Measurements from ENCODE around the gene IRF4. TPM values are rescaled to one million over a fixed set of nuclear protein-coding genes. Genes with fewer than 3 reads are reported as not detected.

Gene IRF4
- total and polyA plus RNA-seq, 2 donors (not counting 3 experiments of a cell fraction or from before 2014, with no cell fraction given): not detected

DNA sequence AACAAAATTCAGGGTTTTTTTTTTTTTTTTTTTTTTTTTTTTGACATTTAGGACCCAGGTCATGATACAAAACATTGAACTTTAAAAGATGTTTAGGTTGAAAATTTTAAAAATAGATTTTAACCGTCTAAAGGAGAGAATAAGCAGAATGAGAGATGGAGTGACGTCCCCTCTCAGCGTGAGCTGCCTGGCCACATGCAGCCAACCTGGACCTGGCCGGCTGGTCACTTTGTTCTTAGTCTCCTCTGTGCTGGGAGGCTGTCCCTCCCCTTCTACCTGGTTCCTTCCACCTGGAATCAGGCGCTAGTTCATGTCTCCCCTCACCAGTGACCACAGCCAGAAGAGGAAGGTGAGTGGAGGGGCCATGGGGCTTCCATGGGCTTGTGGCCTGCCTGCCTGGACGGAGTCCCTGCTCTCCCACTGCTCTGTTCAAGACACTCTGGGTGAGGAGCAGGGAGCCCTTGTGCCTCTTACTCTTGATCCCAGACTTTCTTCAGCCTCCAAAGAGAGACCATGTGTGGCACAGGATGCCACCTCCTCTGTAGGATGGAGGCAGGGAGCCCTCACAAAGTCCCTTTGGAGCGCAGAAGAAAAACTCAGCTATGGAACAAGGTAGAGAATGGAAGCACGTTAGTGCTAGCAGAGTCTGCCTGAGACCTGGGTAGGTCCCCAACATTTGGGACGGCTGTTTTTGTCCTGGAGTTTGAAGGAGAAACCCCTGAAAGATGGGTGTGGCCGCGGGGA is 31.7 kb downstream of the IRF4 start:
- Histone ChIP-seq H3K9me3 (replicated peaks; ENCODE audit: control insufficient read depth, insufficient read depth, low read length) (no peaks in the 10 kb centered on the region), H3K9me1 (replicated peaks; ENCODE audit: control insufficient read depth, extremely low read depth, insufficient read depth, low read length) (no peaks in the 10 kb centered on the region), H2AFZ (ENCODE audit: low read depth, low read length) (no peak overlapping the region), H3K79me2 (ENCODE audit: control insufficient read depth, insufficient read depth, low read length) (no peaks in the 10 kb centered on the region), H3K4me3 (replicated peaks in 1 of 3; ENCODE audit: insufficient read depth in 1 of 3, low read depth in 1 of 3, low read length in 3 of 3) (no peak overlapping the region), H3K27ac (ENCODE audit: insufficient read depth, low read depth, low read length) (no peak overlapping the region), H3K9ac (replicated peaks; ENCODE audit: extremely low read depth, insufficient read depth, low read length) (no peak overlapping the region), H3K4me1 (ENCODE audit: control insufficient read depth, extremely low read depth, insufficient read depth, low read length) (no peaks in the 10 kb centered on the region), H4K20me1 (replicated peaks; ENCODE audit: control insufficient read depth, extremely low read depth, insufficient read depth, low read length) (no peaks in the 10 kb centered on the region), H3K27me3 (ENCODE audit: control insufficient read depth in 2 of 2, insufficient read depth in 2 of 2, low read length in 2 of 2) (no peaks in the 10 kb centered on the region), H3K4me2 (ENCODE audit: insufficient read depth, low read length) (no peak overlapping the region), H3K36me3 (ENCODE audit: control insufficient read depth in 2 of 2, extremely low read depth in 1 of 2, insufficient read depth in 2 of 2, low read length in 2 of 2) (no peaks in the 10 kb centered on the region)
- TF ChIP-seq MYC (IDR thresholded peaks at IDR 0.05; ENCODE audit: low read depth, low read length): no peak
- TF ChIP-seq, protein P1, sequence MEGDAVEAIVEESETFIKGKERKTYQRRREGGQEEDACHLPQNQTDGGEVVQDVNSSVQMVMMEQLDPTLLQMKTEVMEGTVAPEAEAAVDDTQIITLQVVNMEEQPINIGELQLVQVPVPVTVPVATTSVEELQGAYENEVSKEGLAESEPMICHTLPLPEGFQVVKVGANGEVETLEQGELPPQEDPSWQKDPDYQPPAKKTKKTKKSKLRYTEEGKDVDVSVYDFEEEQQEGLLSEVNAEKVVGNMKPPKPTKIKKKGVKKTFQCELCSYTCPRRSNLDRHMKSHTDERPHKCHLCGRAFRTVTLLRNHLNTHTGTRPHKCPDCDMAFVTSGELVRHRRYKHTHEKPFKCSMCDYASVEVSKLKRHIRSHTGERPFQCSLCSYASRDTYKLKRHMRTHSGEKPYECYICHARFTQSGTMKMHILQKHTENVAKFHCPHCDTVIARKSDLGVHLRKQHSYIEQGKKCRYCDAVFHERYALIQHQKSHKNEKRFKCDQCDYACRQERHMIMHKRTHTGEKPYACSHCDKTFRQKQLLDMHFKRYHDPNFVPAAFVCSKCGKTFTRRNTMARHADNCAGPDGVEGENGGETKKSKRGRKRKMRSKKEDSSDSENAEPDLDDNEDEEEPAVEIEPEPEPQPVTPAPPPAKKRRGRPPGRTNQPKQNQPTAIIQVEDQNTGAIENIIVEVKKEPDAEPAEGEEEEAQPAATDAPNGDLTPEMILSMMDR (IDR thresholded peaks at IDR 0.05; ENCODE audit: extremely low read depth in 1 of 2, insufficient read depth in 1 of 2, low read depth in 1 of 2, low read length in 2 of 2): no peak
- TF ChIP-seq JUN (IDR thresholded peaks at IDR 0.05; ENCODE audit: borderline replicate concordance, insufficient read depth, insufficient read length, low read depth): no peak
- no peak for TF ChIP-seq FOS (IDR thresholded peaks at IDR 0.05; ENCODE audit: borderline replicate concordance, insufficient read depth, low read length)
- no peak for TF ChIP-seq POLR2AphosphoS5 (IDR thresholded peaks at IDR 0.05; ENCODE audit: insufficient read depth, low read depth, low read length)
- no peak for TF ChIP-seq GATA2 (IDR thresholded peaks at IDR 0.05; ENCODE audit: insufficient read depth, insufficient read length, low read depth, low read length)
- TF ChIP-seq, protein P2, sequence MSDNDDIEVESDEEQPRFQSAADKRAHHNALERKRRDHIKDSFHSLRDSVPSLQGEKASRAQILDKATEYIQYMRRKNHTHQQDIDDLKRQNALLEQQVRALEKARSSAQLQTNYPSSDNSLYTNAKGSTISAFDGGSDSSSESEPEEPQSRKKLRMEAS (IDR thresholded peaks at IDR 0.05; ENCODE audit: insufficient read depth, insufficient read length): no peak
- no peak for TF ChIP-seq EZH2 (IDR thresholded peaks at IDR 0.05; ENCODE audit: borderline replicate concordance, low read depth, low read length, severe bottlenecking)
- TF ChIP-seq POLR2A (IDR thresholded peaks at IDR 0.05; ENCODE audit: low read depth, low read length): no peak
- dilution Hi-C loops (cut with MboI; ENCODE audit: extremely low pct_ligation_motif_present, low sequenced_read_pairs): no loop called here
- BruUV-seq (replicated peaks): no TSS peak
- POLR2A ChIA-PET: no interaction called here
- CTCF ChIA-PET: no interaction called here
- FAIRE-seq: no peak
- intact Hi-C loops (cut with micrococcal nuclease): no loop called here
- DNase-seq (ENCODE audit: low read depth, low spot score): no peak
